B cell (primary cell): Measurements from ENCODE around the gene MYL10.

Source experiments
- EZH2 ChIP-seq: IDR thresholded peaks from 2 replicates; pipeline ENCODE4 v1.6.1; 2012; ENCODE audit warnings: borderline replicate concordance, low read depth, mild to moderate bottlenecking, moderate library complexity, low read length; ENCODE audit not compliant: insufficient read depth, poor library complexity, severe bottlenecking
- TF ChIP-seq, protein P1 (sequence below): fragments of 200-600 bp; IDR thresholded peaks from one replicate; pipeline ENCODE4 v1.8.0; 2022; ENCODE audit warnings: antibody characterized with exemption, mild to moderate bottlenecking

DNA sequence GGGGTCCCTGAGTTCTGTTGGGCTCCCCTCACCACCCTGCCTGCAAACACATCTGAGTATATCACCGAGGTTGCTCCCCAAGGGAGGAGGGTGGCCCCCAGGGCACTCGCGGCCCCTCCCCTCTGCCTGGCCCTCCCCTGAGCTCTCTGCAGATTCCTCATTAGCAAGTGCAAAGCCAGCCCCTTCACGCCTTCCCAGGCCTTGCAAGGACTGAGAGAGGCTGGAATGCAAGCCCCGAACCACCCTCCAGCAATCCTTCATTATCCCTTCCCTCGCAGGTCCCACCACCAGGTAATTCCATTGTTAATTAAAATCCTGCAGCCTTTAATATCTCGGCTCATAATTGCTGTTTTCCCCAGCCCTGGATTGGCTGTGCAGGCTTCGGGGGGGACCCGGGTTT, 35.3 kb upstream of the MYL10 start:
- TF ChIP-seq, protein P1, sequence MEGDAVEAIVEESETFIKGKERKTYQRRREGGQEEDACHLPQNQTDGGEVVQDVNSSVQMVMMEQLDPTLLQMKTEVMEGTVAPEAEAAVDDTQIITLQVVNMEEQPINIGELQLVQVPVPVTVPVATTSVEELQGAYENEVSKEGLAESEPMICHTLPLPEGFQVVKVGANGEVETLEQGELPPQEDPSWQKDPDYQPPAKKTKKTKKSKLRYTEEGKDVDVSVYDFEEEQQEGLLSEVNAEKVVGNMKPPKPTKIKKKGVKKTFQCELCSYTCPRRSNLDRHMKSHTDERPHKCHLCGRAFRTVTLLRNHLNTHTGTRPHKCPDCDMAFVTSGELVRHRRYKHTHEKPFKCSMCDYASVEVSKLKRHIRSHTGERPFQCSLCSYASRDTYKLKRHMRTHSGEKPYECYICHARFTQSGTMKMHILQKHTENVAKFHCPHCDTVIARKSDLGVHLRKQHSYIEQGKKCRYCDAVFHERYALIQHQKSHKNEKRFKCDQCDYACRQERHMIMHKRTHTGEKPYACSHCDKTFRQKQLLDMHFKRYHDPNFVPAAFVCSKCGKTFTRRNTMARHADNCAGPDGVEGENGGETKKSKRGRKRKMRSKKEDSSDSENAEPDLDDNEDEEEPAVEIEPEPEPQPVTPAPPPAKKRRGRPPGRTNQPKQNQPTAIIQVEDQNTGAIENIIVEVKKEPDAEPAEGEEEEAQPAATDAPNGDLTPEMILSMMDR, result no peak
- TF ChIP-seq EZH2, result no peak
